T-helper 2 cell treated with Interferon-gamma antibody and Interleukin-4, amounts not matched to agents 100 ng/mL and 5 ng/mL, for 36 hours (primary cell): ENCODE measurements around the gene CD4. TPM values are rescaled to one million over a fixed set of nuclear protein-coding genes. Genes with fewer than 3 reads are reported as not detected.

ENCODE experiments used
- intact Hi-C: fragments of 100-400 bp; cut with micrococcal nuclease; formaldehyde crosslinking; loops from one replicate; pipeline ENCODE4 v1.15.1; 2023
- total RNA-seq: library from RNA; stranded (reverse); gene quantifications from 2 replicates; pipeline ENCODE4 v1.2.3, GENCODE V29; 2022

The CD4 gene
- total RNA-seq, 1 donor from 2014 or later = 232 TPM

DNA sequence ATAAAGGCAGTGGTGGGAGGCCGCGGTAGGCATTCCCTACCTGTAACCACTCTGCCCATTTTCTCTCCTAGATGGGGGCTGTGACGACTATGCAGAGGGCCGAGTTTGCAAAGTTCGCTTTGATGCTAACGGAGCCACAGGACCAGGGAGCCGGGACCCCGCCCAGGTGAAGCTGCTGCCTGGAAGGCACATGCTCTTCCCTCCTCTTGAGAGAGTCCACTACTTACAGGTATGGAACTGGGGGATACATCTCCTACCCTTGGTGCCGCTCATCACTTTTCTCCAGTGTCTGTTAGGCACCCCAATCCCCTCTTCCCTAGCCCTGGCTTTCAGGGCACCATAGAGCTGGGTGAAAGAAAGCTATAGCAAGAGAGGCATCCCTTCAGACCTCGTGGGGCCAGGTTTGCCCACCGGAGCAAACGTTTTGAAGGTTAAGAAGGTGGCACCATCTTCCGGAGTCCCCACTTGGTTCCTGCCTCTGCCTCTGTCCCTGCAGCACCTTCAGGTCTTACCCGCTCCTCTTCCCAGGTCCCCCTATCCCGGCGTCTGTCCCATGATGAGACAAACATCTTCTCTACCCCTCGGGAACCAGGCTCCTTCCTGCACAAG is 36.9 kb downstream of the CD4 start:
- intact Hi-C loops = loop anchor here (5.0 kb wide), 3 partner anchors 34 to 219 kb away; partner anchors contain the start of genes CHD4 and ZNF384

DNA sequence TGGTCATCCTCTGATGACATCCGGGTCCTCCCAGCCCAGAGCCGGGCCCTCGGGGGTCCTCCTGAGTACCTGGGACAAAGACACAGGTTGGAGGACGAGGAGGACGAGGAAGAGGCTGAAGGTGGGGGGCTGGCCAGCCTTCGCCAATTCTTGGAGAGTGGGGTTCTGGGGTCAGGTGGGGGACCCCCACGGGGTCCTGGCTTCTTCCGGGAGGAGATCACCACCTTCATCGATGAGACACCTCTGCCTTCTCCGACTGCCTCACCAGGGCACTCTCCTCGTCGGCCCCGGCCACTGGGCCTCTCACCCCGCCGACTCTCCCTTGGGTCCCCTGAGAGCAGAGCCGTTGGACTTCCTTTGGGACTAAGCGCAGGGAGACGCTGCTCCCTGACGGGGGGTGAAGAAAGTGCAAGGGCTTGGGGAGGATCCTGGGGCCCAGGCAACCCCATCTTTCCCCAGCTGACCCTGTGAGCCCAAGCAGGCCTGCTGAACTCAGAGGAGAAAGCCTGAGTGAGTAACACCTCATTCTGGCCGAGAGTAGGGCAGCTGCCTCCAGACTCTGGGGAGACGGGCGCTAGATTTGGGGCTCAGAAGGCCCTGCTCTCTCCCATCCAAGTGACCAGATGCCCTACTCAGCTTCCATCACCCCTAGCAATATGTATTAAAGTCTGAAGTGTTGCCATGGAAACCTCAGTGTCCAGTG is 37.6 kb downstream of the CD4 start:
- intact Hi-C loops = loop anchor here (5.0 kb wide), 3 partner anchors 35 to 220 kb away; partner anchors contain the start of genes CHD4 and ZNF384

DNA sequence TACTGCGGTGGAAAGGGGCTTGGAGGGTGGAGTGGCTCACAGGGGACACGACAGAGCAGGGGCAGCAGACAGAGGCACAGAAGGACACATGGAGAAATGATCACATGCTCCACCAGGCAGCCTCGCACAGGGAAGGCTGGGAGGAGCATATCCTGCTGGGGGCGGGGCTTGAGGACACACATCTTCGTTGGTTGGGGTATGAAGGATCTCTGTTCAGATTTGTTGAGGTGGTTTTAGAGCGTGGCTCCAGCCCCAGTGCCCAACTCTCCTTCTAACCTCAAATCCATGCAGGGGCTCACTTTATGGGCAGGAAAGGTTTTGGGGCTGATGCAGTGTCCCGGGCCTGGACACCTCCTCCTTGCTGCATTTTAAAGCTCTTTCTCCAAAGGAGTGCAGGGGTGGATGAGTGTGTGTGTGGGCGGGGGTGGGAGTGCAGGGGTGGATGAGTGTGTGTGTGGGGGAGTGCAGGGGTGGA is 38.1 kb downstream of the CD4 start:
- intact Hi-C loops = loop anchor here (5.0 kb wide), 3 partner anchors 35 to 220 kb away; partner anchors contain the start of genes CHD4 and ZNF384

DNA sequence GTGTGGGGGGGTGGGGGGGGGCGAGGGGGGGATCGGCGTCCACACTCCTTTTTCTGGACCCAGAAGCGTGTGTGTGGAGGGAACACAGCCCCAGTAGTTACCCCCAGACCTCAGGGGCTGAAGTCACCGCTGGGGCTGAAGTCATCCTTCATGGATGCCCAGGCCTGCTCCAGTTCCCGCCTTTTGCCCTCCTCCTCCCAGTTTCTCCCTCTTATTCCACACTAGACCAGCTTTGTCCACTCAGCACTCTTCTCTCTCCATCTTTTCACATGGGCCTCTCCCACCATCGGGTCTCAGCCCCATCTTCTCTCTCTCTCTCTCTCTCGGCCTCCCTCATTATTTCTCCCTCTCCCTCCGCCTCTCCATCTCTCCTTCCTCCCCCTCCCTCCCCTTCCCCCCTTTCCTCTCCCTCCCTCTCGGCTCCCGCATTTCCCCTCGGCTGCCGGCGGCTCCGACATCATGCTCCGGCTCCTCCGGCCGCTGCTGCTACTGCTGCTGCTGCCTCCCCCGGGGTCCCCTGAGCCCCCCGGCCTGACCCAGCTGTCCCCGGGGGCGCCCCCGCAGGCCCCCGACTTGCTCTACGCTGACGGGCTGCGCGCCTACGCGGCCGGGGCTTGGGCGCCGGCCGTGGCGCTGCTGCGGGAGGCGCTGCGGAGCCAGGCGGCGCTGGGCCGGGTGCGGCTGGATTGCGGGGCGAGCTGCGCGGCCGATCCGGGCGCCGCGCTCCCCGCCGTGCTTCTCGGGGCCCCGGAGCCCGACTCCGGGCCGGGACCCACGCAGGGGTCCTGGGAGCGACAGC is 38.9 kb downstream of the CD4 start, which contains the start of gene P3H3:
Gene P3H3 (plus strand): TSS at position 426 of the 799 bp plus-strand sequence. CDS start 34 bp downstream, at position 460.
- intact Hi-C loops = loop anchor here (5.0 kb wide), 3 partner anchors 36 to 221 kb away; partner anchors contain the start of genes CHD4 and ZNF384

DNA sequence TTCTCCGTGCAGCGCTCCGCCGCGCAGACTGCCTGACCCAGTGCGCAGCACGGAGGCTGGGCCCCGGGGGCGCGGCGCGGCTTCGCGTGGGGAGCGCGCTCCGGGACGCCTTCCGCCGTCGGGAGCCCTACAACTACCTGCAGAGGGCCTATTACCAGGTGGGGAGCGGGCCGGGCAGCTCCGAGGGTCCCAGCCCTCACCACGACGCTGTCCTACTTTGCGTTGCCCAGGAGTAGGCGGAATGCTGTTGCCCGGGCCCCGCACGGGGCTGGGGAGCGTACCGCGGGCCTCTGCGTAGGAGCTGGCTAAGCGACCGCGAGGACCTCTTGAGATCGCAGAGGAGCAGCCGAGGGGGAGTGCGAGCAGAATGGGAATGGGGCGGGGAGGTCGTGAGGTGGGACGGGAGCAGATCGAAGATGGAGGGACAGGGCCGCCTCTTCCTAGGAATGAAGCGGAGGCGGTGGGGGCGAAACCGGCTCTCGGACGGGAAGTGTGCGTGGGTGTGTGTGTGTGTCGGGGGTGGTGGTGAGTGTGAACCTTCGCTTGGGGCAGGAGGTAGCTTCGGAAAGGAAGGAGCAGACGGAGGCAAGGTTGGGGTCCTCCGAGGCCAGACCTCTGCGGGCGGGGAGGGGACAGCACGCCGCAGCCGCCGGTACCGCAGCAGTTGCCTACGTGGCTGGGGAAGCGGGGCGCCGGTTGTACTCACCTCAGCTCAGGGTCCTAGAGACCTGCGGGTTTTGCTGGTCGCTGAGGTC is 39.6 kb downstream of the CD4 start:
- intact Hi-C loops = loop anchor here (5.0 kb wide), 3 partner anchors 37 to 222 kb away; partner anchors contain the start of genes CHD4 and ZNF384

DNA sequence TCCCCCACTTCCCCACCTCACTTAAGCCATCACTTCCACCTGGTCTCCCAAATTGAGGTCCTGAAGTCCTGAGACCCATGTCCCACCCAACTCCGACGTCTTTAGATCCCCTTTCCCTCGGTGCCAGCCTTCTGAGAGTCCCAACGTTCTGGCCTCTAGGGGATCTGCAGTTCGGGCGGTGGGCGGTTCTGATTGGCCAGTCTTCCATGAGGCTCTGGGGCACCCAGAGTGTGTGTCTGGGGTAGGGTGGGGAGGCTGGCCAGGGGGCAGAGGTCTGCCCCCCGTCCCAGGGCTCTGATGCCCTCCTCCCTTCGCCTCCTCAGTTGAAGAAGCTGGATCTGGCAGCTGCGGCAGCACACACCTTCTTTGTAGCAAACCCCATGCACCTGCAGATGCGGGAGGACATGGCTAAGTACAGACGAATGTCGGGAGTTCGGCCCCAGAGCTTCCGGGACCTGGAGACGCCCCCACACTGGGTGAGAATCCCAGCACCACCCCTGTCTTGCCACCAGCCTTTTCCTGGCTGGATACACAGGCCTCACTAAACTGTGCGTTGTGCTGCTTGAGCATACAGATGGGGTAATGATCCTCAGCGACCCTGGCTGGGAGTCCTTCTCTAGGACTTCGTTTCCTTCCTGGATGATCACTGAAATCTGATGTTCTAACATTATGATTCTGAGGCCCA is 40.4 kb downstream of the CD4 start:
- intact Hi-C loops = loop anchor here (5.0 kb wide), 3 partner anchors 37 to 222 kb away; partner anchors contain the start of genes CHD4 and ZNF384

DNA sequence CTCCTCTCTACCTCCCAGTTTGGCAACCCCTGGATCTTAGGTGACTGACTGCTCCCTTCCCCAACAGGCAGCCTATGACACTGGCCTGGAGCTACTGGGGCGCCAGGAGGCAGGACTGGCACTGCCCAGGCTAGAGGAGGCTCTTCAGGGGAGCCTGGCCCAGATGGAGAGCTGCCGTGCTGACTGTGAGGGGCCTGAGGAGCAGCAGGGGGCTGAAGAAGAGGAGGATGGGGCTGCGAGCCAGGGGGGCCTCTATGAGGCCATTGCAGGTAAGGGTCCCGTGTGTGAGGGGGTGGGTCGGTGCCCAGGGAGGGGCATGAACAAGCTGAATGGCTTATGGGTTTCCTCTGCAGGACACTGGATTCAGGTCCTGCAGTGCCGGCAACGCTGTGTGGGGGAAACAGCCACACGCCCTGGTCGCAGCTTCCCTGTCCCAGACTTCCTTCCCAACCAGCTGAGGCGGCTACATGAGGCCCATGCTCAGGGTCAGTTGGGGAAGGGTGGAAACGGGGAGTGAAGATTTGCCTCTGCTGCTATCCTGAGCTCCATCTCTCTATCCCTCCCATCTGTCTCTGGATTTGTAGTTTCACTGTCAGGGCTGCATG is 41.1 kb downstream of the CD4 start:
- intact Hi-C loops = no loop called here

DNA sequence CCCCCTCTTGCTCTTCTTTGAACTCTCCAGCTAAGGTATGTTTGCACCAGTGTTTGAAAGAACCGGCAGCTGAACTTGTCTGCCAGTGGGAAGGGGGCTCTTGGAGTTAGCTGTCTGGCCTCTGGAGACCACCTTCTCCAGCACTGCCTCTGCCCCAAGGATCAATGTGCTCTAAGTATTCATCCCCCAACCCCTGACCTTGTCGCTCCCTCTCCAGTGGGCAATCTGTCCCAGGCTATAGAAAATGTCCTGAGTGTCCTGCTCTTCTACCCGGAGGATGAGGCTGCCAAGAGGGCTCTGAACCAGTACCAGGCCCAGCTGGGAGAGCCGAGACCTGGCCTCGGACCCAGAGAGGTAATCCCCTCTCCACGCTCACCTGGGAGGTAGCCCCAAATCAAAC is 41.7 kb downstream of the CD4 start:
- intact Hi-C loops = no loop called here

DNA sequence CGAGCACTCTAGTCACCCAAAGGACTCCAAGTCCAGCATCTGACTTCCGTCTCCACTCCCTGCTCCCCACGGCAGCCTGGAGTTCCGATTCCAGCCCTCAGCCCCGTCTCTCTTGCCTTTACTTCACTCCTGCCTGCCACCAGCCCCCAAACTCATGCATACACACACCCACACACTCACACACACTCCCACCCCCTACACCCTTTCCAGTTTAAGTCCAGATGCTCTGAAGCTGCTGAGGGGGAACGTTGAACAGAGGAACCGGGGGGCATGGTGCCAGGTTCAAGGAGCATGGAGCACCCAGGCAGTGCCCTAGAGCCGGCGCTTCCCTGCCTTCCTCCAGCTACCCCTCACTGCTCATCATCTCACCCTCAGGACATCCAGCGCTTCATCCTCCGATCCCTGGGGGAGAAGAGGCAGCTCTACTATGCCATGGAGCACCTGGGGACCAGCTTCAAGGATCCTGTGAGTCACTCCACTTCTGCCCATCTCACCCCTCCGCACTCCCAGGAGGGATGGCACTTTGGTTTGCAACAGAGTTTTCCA is 42.2 kb downstream of the CD4 start:
- intact Hi-C loops = no loop called here

DNA sequence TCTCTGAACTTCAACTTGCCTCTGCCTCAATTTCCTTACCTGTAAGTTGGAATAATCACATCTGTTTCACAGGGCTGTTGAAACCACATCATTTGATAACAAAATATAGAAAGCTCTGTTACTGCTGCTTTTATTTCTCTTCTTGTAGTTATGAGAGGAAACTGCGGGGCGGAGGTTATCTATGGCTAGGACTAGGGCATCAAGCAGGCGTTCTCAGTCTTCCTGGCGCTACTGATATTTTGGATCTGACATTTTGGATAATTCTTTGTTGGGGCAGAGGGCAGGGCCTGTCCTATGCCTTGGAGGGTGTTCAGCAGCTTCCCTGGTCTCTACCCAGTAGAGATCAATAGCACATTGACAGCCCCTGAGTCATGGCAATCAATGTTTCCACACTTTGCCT is 42.8 kb downstream of the CD4 start:
- intact Hi-C loops = no loop called here

DNA sequence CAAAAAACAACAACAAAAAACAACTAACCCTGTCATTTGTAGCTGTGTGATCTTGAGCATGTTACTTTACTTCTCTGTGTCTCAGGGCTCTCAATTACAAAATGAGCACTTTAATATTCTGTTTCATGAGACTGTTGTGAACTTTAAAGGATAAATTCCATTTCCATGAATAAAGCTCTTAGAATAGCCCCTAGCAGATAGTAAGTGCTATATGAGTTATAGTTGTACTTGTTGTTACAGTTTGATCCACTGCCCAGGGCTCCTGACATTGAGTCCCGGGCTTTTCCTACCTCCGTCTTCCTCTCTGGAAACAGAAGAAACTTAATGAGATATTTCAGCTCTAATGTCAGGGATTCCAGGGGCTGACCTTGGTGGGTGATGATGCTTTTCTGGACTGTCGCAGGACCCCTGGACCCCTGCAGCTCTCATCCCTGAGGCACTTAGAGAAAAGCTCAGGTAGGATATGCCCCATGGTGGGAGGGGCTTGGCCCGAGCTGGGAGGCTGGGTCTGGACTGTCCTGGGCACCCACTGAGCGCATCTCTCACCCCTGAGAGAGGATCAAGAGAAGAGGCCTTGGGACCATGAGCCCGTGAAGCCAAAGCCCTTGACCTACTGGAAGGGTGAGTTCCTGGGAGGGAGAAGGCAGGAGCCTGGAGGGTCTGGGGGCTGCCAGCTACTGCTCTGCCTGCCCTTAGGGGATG is 44.0 kb downstream of the CD4 start:
- intact Hi-C loops = no loop called here

DNA sequence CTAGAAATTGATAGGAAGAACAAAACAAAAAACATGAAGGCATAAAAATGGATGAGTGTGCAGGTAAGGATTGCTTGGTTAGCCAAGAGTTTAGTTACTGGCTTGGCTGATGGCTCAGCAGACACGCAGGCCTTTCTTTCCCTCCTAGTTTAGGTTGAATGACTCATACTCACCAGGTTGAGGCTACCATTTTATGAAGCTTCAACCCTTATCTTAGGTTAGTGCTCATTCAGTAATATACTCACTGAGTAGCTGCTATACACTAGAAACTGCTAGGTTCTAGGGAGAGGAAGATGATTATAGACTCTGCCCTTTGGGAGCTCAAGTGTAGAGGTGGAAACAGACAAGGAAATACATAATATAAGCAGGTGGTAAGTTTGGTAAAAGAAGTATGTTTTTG is 44.9 kb downstream of the CD4 start:
- intact Hi-C loops = no loop called here

DNA sequence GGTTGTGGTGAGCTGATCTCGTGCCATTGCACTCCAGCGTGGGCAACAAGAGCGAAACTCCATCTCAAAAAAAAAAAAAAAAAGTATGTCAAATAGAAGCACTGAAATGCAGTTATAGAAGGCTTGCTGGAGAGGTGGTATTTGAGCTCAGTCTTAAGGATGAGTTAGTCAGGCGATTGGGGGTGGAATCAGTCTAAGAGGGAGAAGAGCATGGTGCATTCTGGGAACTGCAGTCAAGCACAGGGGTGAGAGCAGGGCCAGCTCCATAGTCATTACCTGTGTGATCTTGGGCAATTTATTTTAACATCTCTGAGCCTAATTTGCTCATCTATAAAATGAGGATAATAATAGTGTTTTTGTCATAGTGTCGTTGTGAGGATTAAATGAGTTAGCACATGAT is 45.5 kb downstream of the CD4 start:
- intact Hi-C loops = no loop called here

DNA sequence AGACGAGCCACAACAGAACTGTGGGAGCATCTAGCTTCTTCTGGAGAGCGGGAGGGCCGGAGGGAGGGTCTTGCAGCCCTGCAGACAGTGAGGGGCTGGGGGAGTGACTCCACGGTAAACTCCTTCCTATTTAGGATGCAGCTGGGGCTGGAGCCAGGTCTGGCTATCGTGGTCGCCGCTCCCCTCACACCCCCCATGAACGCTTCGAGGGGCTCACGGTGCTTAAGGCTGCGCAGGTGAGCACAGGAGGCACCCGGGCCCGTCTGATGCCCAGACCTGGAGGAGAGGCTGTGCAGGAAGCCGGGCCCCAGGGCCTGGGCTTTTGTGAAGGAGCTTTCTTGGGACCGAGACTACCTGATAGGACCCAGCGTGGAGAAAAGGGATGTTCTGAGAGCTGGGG is 47.5 kb downstream of the CD4 start:
- intact Hi-C loops = no loop called here

DNA sequence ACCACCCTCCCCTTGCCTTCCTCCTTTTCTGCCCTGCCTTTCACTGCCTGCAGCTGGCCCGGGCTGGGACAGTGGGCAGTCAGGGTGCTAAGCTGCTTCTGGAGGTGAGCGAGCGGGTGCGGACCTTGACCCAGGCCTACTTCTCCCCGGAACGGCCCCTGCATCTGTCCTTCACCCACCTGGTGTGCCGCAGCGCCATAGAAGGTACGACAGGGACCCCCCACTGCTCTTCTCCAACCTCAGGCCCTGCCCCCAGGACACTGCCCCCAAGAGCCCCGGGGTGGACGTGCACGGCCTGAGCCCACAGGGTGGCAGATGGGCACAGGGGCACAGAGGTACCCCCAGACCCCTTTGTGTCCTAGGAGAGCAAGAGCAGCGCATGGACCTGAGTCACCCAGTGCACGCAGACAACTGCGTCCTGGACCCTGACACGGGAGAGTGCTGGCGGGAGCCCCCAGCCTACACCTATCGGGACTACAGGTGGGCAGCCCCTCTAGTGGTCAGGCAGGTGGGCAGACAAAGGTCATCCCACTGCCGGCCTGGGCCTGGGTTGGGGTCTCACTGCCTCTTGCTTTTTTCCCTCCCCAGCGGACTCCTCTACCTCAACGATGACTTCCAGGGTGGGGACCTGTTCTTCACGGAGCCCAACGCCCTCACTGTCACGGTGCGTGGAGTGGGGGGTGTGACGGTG is 48.2 kb downstream of the CD4 start:
- intact Hi-C loops = no loop called here

DNA sequence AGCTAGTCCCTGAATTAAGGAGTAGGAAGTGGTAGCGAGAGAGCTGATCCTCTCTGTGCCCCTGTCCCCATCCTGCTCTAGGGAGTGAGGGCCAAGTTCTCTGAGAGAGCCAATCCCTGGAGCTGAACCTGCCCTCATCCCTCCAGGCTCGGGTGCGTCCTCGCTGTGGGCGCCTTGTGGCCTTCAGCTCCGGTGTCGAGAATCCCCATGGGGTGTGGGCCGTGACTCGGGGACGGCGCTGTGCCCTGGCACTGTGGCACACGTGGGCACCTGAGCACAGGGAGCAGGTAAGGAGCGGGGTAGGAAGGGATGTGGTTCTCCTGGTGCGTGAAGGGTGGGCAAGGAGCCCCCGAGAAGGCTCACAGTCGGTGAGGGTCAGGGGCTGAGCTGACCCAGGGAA is 49.5 kb downstream of the CD4 start:
- intact Hi-C loops = no loop called here

DNA sequence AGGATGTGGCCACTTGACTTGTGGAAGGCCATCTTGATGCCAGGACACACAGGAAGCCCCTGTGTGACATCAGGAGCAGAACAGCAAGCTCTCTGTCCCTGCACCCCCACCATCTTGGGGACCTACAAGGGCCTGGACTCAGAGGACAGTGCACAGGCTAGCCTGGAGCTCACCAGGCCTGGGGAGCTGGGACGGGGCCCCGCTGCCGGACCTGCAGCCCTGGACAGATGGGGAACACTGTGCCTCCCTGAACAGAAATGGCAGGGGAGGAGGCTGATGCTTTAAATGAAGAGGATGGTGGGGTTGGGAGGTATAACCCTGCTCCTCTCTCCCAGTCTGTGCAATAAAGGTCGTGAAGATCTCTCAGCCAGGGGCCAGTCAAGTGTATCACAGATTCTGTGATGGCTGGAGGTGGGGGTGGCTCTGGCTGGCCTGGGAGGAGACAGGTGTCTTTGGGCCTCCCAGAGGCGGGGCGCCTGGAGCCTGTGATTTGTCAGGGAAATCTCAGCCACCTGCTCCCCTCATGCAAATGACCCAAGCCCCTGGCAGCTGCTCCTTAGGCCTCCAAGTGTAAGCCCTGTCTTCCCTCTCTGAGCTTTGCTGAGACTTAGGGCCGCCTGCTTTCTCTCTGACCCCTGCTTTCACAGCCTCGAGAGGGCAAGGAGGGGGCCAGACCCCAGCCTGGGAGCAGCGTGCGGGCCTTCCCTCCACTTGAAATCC is 50.3 kb downstream of the CD4 start:
- intact Hi-C loops = no loop called here

DNA sequence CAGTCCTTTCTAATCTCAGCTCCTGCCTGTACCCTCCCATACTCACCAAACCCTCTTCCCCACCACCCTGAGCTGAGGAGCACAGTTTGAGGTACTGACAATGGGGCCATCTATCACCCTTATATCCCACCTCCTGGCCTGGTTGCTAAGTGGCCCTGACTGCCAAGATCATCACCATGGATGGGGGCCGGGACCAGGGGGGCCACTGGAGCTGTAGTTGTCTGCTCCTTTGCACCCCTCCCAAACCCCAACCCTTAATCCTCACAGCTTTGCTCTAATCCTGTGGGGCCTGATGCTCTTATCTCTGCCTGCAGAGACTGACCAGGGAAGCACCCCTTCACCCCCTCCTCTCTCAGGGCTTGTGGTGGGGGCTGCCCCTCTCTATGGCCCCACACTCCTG is 51.0 kb downstream of the CD4 start:
- intact Hi-C loops = no loop called here
